GM21786 (cell line): Measurements from ENCODE around the gene TLR4.
A peak's percentile ranks its signal among the peaks of the same experiment; 100 is the strongest.

Experiments used
- ATAC-seq: cut with Tn5 transposase; IDR thresholded peaks from one replicate; pipeline ENCODE4 v1.9.1; 2021; ENCODE audit not compliant: unreplicated experiment

TLR4 gene

GRCh38 chr9:117714282-117714681, 10.1 kb downstream of the TLR4 start:
- no peak for ATAC-seq

DNA sequence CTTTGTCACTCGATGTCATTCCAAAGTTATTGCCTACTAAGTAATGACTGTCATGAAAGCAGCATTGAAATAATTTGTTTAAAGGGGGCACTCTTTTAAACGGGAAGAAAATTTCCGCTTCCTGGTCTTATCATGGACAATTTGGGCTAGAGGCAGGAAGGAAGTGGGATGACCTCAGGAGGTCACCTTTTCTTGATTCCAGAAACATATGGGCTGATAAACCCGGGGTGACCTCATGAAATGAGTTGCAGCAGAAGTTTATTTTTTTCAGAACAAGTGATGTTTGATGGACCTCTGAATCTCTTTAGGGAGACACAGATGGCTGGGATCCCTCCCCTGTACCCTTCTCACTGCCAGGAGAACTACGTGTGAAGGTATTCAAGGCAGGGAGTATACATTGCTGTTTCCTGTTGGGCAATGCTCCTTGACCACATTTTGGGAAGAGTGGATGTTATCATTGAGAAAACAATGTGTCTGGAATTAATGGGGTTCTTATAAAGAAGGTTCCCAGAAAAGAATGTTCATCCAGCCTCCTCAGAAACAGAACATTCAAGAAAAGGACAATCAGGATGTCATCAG, 11.3 kb downstream of the TLR4 start:
- ATAC-seq, result no peak

DNA sequence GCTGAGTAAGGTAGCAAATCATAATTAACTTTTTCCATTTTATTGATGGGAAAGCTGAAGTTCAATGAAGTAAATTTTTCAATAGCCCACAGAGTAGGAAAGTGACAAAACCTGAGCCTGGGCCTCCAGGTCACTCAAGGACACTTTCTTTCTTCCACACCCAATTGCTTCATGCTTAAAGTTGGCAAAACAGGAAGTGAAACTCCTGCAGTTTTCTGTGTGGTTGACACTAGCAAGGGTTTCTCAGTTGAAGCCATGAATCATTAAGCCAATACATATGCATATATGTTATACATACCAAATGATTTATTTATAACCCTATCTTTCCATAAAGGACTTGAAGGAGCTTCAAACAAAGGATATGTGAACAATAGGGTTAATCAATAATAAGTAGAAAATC, 13.9 kb downstream of the TLR4 start:
- ATAC-seq, result peak; percentile 100

DNA sequence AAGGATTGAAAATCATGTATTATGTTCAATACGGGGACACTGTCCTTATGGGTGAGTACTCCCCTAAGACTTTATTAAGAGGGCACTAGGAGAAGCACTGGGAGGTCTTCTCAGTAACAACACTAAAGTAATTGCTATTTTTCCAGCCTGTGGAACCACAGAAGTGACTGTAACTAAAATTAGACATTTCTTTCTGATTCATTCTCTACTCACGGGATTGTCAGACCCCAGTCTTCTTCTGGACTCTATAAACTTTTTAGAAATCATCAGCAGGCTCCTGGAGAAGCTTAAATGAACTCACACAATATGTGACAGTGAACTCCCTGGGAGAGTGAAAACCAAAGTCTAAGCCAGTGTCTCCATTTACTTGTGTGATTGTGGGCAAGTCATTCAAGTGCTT, 14.5 kb downstream of the TLR4 start:
- no peak for ATAC-seq

DNA sequence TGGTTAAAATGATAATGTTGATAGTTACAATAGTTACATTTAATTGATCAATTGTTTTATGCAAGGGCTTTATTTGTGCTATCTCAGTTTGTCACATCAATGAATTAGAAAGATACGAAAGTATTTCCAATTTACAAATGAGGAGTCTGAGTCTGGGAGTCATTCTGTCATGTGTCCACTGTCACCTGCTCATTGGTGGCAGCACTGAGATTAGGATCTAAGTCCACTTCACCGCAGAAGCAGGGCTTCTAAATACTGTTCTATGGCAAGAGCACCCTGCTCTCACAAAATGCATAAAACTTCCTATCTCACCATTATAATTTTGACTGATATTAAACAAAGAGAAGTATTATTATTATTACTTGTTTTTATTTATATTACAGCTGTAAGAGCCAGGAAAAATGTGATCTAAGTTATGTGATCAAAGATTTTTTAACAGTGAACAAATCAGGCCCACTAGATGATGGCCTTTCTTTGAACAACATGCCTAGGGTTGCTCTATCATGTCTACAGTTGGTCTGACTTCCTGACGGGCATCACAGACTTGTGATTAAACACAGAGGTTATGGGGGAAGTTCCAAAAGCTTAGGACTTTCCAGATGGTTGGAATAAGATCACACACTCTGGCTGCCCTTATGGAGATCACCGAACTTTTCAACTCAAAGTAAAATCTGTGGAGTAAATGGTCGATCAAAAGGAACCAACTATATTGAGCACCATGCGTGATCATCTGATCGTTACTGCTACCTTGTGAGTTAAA, 15.1 kb downstream of the TLR4 start:
- no peak for ATAC-seq

DNA sequence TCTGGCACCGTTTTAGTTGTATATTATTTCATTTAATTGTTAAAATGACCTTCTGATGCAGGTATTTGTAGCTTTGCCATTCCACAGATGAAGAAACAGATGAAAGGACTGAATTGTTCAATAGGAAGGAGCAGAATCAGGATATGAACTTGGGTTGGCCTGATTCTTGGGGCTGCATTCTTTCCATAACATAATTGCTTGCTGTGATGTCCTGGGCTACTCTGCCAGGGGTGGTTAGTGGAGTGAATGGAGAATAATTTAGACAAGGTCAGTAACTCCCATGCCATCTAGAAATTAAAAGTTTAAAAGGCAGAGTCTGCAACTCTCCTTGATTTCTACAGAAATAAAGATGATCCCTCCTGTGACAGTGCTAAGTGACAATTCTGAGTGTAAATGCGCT, 15.9 kb downstream of the TLR4 start:
- no peak for ATAC-seq

GRCh38 chr9:117720555-117720954, 16.4 kb downstream of the TLR4 start:
- no peak for ATAC-seq

DNA sequence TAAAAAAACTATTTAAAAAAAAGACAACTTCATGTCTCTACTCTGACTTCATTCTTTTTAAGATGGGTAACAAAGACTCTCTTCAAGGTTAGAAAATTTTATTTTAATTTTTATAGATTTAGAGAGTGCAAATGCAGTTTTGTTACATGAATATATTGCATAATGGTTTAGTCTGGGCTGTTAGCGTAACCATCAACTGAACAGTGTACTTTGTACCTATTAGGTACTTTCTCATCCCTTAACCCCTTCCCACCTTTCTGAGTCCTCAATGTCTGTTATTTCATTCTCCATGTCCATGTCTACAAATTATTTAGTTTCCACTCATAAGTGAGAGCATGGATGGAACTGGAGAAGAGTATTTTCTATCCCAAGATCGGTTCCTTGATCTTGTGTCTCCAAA, 16.8 kb downstream of the TLR4 start:
- ATAC-seq, result no peak

DNA sequence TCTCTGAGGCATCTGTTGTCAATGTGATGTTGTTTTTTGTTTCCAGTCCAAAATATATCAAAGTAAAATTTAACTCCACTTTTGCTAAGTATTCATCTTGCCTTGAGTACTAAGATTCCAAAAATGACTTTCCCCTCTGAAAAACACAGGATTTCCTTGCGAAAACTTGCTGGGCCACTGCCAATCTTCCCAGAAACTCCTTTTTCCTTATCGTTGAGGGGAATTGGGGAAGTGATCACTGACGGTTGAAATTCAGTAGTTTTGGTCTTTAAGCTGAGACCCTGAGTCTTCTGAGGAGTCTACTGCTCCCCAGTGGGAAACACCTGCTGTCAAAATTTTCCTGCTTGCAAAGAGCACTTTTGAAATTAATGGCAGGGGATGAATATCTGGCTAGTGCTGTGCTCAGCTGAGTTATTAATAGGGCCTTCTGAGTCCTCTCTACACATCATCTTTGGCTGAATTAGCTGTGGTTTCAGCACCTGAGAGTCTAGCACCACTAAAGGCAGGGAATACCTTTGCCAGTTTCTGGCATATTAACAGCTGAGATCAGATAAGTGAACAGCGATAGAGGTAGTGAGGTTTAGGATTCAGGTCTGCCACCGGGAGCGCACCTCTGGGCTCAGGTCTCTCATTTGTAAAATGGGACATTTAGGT, 18.0 kb downstream of the TLR4 start:
- no peak for ATAC-seq

GRCh38 chr9:117723986-117724625, 19.9 kb downstream of the TLR4 start:
- no peak for ATAC-seq

GRCh38 chr9:117725426-117725887, 21.3 kb downstream of the TLR4 start:
- no peak for ATAC-seq

DNA sequence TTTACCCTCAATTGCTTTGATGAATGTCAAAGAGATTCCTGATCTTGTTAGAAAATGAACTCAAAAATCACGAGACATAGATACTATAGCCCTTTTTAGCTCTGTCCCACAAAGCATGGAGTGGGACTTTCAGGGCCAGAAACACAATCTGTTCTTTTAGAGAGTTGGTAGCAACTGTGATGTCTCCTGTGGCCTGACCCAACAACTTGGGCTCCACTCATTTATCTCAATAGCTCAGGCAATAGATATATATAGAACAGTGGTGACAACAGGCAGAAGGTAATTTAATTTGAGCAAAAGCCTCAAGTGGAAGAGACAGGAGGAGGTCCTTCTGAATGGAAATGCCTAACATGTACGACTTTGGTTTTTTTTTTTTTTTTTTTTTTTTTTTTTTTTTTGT, 25.2 kb downstream of the TLR4 start:
- no peak for ATAC-seq

GRCh38 chr9:117732494-117732893, 28.3 kb downstream of the TLR4 start:
- ATAC-seq, result no peak

- no peak for ATAC-seq
Measured at GRCh38 chr9:117733465-117733864, 29.3 kb downstream of the TLR4 start.

GRCh38 chr9:117734082-117734481, 29.9 kb downstream of the TLR4 start:
- ATAC-seq, result no peak

- no peak for ATAC-seq
Measured at GRCh38 chr9:117734523-117735314, 30.5 kb downstream of the TLR4 start.

GRCh38 chr9:117737721-117738226, 33.6 kb downstream of the TLR4 start:
- ATAC-seq, result no peak

DNA sequence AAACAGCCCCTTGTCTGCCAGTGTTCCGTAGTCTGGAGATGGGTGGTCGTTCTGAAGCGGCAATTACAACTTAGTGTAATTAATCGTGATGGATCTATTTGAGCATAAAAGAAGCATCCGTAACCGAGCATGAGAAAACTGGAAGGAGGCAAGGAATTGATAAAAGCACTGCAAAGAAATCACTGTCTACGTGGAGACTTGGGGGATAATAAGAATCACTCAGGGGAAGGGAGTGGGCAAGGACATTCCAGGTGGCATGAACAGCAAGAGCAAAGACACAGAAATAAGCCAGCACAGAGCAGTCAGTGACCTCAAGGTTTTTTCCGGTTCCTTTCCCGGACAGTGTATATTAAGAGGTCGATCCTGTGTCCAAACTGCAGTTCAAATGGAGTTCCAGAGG, 35.0 kb downstream of the TLR4 start:
- no peak for ATAC-seq

- no peak for ATAC-seq
Measured at GRCh38 chr9:117739624-117740347, 35.6 kb downstream of the TLR4 start.

DNA sequence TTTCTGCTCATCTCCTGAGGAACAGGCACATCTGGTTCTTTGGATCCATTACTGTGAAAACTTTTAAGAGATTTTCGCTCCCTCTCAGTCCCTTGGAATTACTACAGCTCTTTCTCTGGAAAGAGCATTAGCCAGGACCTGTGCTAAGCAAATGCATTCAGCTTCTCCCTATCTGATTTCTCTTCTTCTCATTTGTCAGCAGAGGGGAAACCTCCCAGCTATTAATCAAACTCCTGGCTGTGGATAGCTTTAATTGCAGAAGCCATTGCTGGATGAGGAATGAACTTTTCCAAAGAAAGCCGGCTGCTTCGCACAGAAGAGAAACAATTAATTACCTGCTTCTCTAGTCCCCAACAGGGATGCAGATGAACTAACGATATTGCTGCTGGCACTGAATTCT, 37.9 kb downstream of the TLR4 start:
- ATAC-seq, result no peak
